ENCODE data around the gene PLVAP.

PLVAP gene

GRCh38 chr19:17318966-17319365 is 58.2 kb downstream of the PLVAP start:
- no peak for TF ChIP-seq CTCF (IDR thresholded peaks at IDR 0.05; ENCODE audit: borderline replicate concordance, control extremely low read depth, extremely low read depth, insufficient read depth, missing control alignments)
- in situ Hi-C loops (cut with MboI; ENCODE audit: low sequenced_read_pairs, unreplicated experiment) = no loop called here

GRCh38 chr19:17314007-17314593 is 63.0 kb downstream of the PLVAP start:
- in situ Hi-C loops (cut with MboI; ENCODE audit: low sequenced_read_pairs, unreplicated experiment) = no loop called here
- DNase-seq (ENCODE audit: low spot score) = no peak
- TF ChIP-seq CTCF (IDR thresholded peaks at IDR 0.05; ENCODE audit: borderline replicate concordance, control extremely low read depth, extremely low read depth, insufficient read depth, missing control alignments) = no peak

More at GRCh38 chr19:17318966-17319365, 58.2 kb downstream of the PLVAP start:
- no peak for DNase-seq (ENCODE audit: low spot score)

- in situ Hi-C loops (cut with MboI; ENCODE audit: low sequenced_read_pairs, unreplicated experiment) = no loop called here
- DNase-seq (ENCODE audit: low spot score) = no peak
- TF ChIP-seq CTCF (IDR thresholded peaks at IDR 0.05; ENCODE audit: borderline replicate concordance, control extremely low read depth, extremely low read depth, insufficient read depth, missing control alignments) = no peak
Observed at GRCh38 chr19:17312189-17313113, 64.7 kb downstream of the PLVAP start.

GRCh38 chr19:17311455-17312188 is 65.5 kb downstream of the PLVAP start:
- no peak for DNase-seq (ENCODE audit: low spot score)
- in situ Hi-C loops (cut with MboI; ENCODE audit: low sequenced_read_pairs, unreplicated experiment) = no loop called here
- no peak for TF ChIP-seq CTCF (IDR thresholded peaks at IDR 0.05; ENCODE audit: borderline replicate concordance, control extremely low read depth, extremely low read depth, insufficient read depth, missing control alignments)

GRCh38 chr19:17309965-17310461 is 67.1 kb downstream of the PLVAP start:
- TF ChIP-seq CTCF (IDR thresholded peaks at IDR 0.05; ENCODE audit: borderline replicate concordance, control extremely low read depth, extremely low read depth, insufficient read depth, missing control alignments) = no peak
- in situ Hi-C loops (cut with MboI; ENCODE audit: low sequenced_read_pairs, unreplicated experiment) = no loop called here
- no peak for DNase-seq (ENCODE audit: low spot score)

Measured in GM13976 (cell line).